Left renal cortex interstitium (tissue), 4 donors: ENCODE results near the gene SHOX. TPM values are rescaled to one million over a fixed set of nuclear protein-coding genes. Genes with fewer than 3 reads are reported as not detected.

ENCODE experiments used
- DNase-seq, 4 donors: peaks; one replicate each; pipeline ENCODE4 v3.0.0-alpha.2; 2013; ENCODE audit warnings: low read depth in 4 of 4, low spot score in 2 of 4, missing footprints in 1 of 4
- polyA plus RNA-seq, 4 donors: library from polyadenylated mRNA; unstranded; fragments of 120-200 nt; gene quantifications; one replicate each; pipeline ENCODE4 v1.2.1, GENCODE V29; 2013; ENCODE audit not compliant: insufficient read length in 4 of 4

Gene SHOX
- polyA plus RNA-seq, 4 donors = 0.04 to 0.17 (median 0.08) TPM

GRCh38 chrX:663841-664240 is 33.2 kb downstream of the SHOX start:
- no peak for DNase-seq

GRCh38 chrX:666762-667720 is 36.5 kb downstream of the SHOX start:
- DNase-seq = no peak

- no peak for DNase-seq
These were observed 40.1 kb downstream of the SHOX start for GRCh38 chrX:670645-671044.

- no peak for DNase-seq
These were observed 42.3 kb downstream of the SHOX start for GRCh38 chrX:672931-673330.

GRCh38 chrX:675279-675954 is 44.8 kb downstream of the SHOX start:
- DNase-seq = no peak

- DNase-seq = no peak
These were observed 45.3 kb downstream of the SHOX start for GRCh38 chrX:675955-676295.

GRCh38 chrX:677376-677775 is 46.8 kb downstream of the SHOX start:
- no peak for DNase-seq

GRCh38 chrX:679291-679979 is 48.8 kb downstream of the SHOX start:
- no peak for DNase-seq

- no peak for DNase-seq
These were observed 49.5 kb downstream of the SHOX start for GRCh38 chrX:680062-680461.

- DNase-seq = no peak
These were observed 51.4 kb downstream of the SHOX start for GRCh38 chrX:681989-682388.

GRCh38 chrX:682892-683291 is 52.3 kb downstream of the SHOX start:
- no peak for DNase-seq

- no peak for DNase-seq
These were observed 53.0 kb downstream of the SHOX start for GRCh38 chrX:683576-683975.

- DNase-seq = no peak
These were observed 54.8 kb downstream of the SHOX start for GRCh38 chrX:685120-686032.

- DNase-seq = no peak
These were observed 59.4 kb downstream of the SHOX start for GRCh38 chrX:689983-690382.

GRCh38 chrX:694800-695199 is 64.2 kb downstream of the SHOX start:
- DNase-seq = no peak

GRCh38 chrX:698206-698605 is 67.6 kb downstream of the SHOX start:
- DNase-seq = no peak

- DNase-seq = no peak
These were observed 70.3 kb downstream of the SHOX start for GRCh38 chrX:700936-701335.

- no peak for DNase-seq
These were observed 71.1 kb downstream of the SHOX start for GRCh38 chrX:701673-702072.

- no peak for DNase-seq
These were observed 72.9 kb downstream of the SHOX start for GRCh38 chrX:703466-703865.

GRCh38 chrX:703866-704265 is 73.3 kb downstream of the SHOX start:
- DNase-seq = no peak
